ENCODE data around the gene MRPL48. TPM values are rescaled to one million over a fixed set of nuclear protein-coding genes. Genes with fewer than 3 reads are reported as not detected.

The MRPL48 gene
- total and polyA plus RNA-seq, 2 donors (not counting 1 experiment from before 2014, with no cell fraction given), result 19.1 to 28.3 TPM

- no peaks in the 10 kb centered on the region for H3K27me3 ChIP-seq (replicated peaks in 1 of 4; ENCODE audit: control extremely low read depth in 1 of 4, control insufficient read depth in 3 of 4, insufficient read depth in 4 of 4, low read length in 3 of 4)
- no peak overlapping the region for H3K4me2 ChIP-seq (replicated peaks; ENCODE audit: low read depth, low read length, poor library complexity, severe bottlenecking)
- H3K9me3 ChIP-seq (ENCODE audit: control extremely low read depth in 1 of 3, control insufficient read depth in 2 of 3, insufficient read depth in 1 of 3, low read length in 2 of 3), result no peaks in the 10 kb centered on the region
- no peaks in the 10 kb centered on the region for H3K9me3 Mint-ChIP-seq (ENCODE audit: insufficient read depth)
- ChIA-PET CTCF (no interaction called here), POLR2A (no interaction called here)
- peaks cover 98% of the 10 kb centered on the region for H3K79me2 ChIP-seq (ENCODE audit: control insufficient read depth, insufficient read depth, low read length)
- H3K4me1 Mint-ChIP-seq, result peaks cover 37% of the 10 kb centered on the region
- no peak overlapping the region for H3K4me3 Mint-ChIP-seq
- H3K4me1 ChIP-seq (ENCODE audit: control insufficient read depth in 2 of 2, insufficient read depth in 2 of 2, low read length in 2 of 2), result peaks cover 6% of the 10 kb centered on the region in 2 donors
- H3K27ac Mint-ChIP-seq, result no peak overlapping the region
- H3K4me3 ChIP-seq (ENCODE audit: control extremely low read depth in 1 of 5, extremely low read depth in 1 of 5, insufficient read depth in 1 of 5, low read depth in 2 of 5, low read length in 4 of 5), result no peak overlapping the region
- H3K27me3 Mint-ChIP-seq, result no peaks in the 10 kb centered on the region
- no CpG with 5 or more reads among the region's 3 CpGs for WGBS (ENCODE audit: insufficient coverage)
- TF ChIP-seq, protein P1, sequence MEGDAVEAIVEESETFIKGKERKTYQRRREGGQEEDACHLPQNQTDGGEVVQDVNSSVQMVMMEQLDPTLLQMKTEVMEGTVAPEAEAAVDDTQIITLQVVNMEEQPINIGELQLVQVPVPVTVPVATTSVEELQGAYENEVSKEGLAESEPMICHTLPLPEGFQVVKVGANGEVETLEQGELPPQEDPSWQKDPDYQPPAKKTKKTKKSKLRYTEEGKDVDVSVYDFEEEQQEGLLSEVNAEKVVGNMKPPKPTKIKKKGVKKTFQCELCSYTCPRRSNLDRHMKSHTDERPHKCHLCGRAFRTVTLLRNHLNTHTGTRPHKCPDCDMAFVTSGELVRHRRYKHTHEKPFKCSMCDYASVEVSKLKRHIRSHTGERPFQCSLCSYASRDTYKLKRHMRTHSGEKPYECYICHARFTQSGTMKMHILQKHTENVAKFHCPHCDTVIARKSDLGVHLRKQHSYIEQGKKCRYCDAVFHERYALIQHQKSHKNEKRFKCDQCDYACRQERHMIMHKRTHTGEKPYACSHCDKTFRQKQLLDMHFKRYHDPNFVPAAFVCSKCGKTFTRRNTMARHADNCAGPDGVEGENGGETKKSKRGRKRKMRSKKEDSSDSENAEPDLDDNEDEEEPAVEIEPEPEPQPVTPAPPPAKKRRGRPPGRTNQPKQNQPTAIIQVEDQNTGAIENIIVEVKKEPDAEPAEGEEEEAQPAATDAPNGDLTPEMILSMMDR (IDR thresholded peaks at IDR 0.05), result no peak
- no peak for TF ChIP-seq EZH2 (IDR thresholded peaks at IDR 0.05; ENCODE audit: borderline replicate concordance, insufficient read depth, low read depth, low read length, poor library complexity, severe bottlenecking)
- intact Hi-C loops (cut with micrococcal nuclease), result no loop called here
- no peak overlapping the region for H3K9ac ChIP-seq (ENCODE audit: low read length)
- no peaks in the 10 kb centered on the region for H3K36me3 ChIP-seq (replicated peaks in 1 of 2; ENCODE audit: control extremely low read depth in 1 of 2, control insufficient read depth in 1 of 2, extremely low read depth in 1 of 2, insufficient read depth in 2 of 2, low read length in 1 of 2)
- no peak for DNase-seq
- no peak for ATAC-seq (ENCODE audit: low read depth)
- no peak overlapping the region for H2AFZ ChIP-seq (ENCODE audit: insufficient read depth, low read depth, low read length, poor library complexity, severe bottlenecking)
- H3K27ac ChIP-seq (ENCODE audit: low read length in 2 of 2), result no peak overlapping the region
- peaks cover 67% of the 10 kb centered on the region for H4K20me1 ChIP-seq (ENCODE audit: control insufficient read depth, insufficient read depth, low read length, poor library complexity, severe bottlenecking)
Observed at GRCh38 chr11:73747762-73748161, 39.9 kb upstream of the MRPL48 start.

DNA sequence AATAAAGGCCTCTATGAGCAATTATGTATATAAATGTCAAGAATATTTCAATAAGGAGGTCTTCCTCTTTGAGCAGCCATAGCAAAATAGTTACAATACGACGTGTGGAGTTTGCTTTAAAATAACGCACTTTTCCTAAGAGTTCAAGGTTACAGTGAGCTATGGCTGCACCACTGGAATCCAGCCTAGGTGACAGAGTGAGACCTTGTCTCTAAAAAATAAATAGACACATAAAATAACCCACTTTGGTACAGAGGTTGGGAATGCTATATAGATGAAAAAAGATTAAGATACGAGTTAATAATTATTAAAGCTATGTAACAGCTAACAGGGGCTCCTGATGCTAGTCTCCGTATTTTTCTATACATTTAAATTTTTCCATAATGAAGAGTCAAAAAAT, 39.4 kb upstream of the MRPL48 start:
- Histone ChIP-seq H4K20me1 (ENCODE audit: control insufficient read depth, insufficient read depth, low read length, poor library complexity, severe bottlenecking) (peaks cover 65% of the 10 kb centered on the region), H3K4me3 (ENCODE audit: control extremely low read depth in 1 of 5, extremely low read depth in 1 of 5, insufficient read depth in 1 of 5, low read depth in 2 of 5, low read length in 4 of 5) (no peak overlapping the region), H2AFZ (ENCODE audit: insufficient read depth, low read depth, low read length, poor library complexity, severe bottlenecking) (no peak overlapping the region), H3K4me2 (replicated peaks; ENCODE audit: low read depth, low read length, poor library complexity, severe bottlenecking) (no peak overlapping the region), H3K79me2 (ENCODE audit: control insufficient read depth, insufficient read depth, low read length) (peaks cover 98% of the 10 kb centered on the region), H3K27ac (ENCODE audit: low read length in 2 of 2) (no peak overlapping the region), H3K9me3 (ENCODE audit: control extremely low read depth in 1 of 3, control insufficient read depth in 2 of 3, insufficient read depth in 1 of 3, low read length in 2 of 3) (no peaks in the 10 kb centered on the region), H3K9ac (ENCODE audit: low read length) (no peak overlapping the region), H3K4me1 (ENCODE audit: control insufficient read depth in 2 of 2, insufficient read depth in 2 of 2, low read length in 2 of 2) (peaks cover 6% of the 10 kb centered on the region in 2 donors), H3K27me3 (replicated peaks in 1 of 4; ENCODE audit: control extremely low read depth in 1 of 4, control insufficient read depth in 3 of 4, insufficient read depth in 4 of 4, low read length in 3 of 4) (no peaks in the 10 kb centered on the region), H3K36me3 (replicated peaks in 1 of 2; ENCODE audit: control extremely low read depth in 1 of 2, control insufficient read depth in 1 of 2, extremely low read depth in 1 of 2, insufficient read depth in 2 of 2, low read length in 1 of 2) (no peaks in the 10 kb centered on the region)
- H3K27ac Mint-ChIP-seq, result no peak overlapping the region
- intact Hi-C loops (cut with micrococcal nuclease), result no loop called here
- DNase-seq (no peak), ATAC-seq (ENCODE audit: low read depth) (no peak)
- H3K27me3 Mint-ChIP-seq, result no peaks in the 10 kb centered on the region
- H3K4me1 Mint-ChIP-seq, result peaks cover 36% of the 10 kb centered on the region
- H3K9me3 Mint-ChIP-seq (ENCODE audit: insufficient read depth), result no peaks in the 10 kb centered on the region
- CTCF ChIA-PET, result interaction anchor here (0.5 kb wide), 1 partner anchor 86 kb away, joined by 4 read pairs; no protein-coding TSS in a partner anchor
- POLR2A ChIA-PET, result no interaction called here
- WGBS (ENCODE audit: insufficient coverage), result 100% methylated on average over 4 of the region's 5 CpGs
- no peak overlapping the region for H3K4me3 Mint-ChIP-seq
- no peak for TF ChIP-seq EZH2 (IDR thresholded peaks at IDR 0.05; ENCODE audit: borderline replicate concordance, insufficient read depth, low read depth, low read length, poor library complexity, severe bottlenecking)
- TF ChIP-seq, protein P1 (IDR thresholded peaks at IDR 0.05), result no peak
